Activated B cell treated with CpG ODN at 0.5 μM for 24 hours (primary cell): Measurements from ENCODE around the gene PRPS1. TPM values are rescaled to one million over a fixed set of nuclear protein-coding genes. Genes with fewer than 3 reads are reported as not detected.
A peak's percentile ranks its signal among the peaks of the same experiment; 100 is the strongest.

Experiments used
- ATAC-seq: fragments of 200-7000 bp; cut with Tn5 transposase; one replicate; pipeline ENCODE4 v1.10.0; 2021; ENCODE audit warnings: low read depth, mild to moderate bottlenecking, moderate library complexity
- CTCF ChIA-PET: fragments of 350-600 bp; sonication (Branson Sonifier 250); formaldehyde crosslinking; loops from one replicate; lab custom pipeline; 2021; ENCODE audit warnings: antibody characterized with exemption; lab: Charles Lee
- POLR2A ChIA-PET: fragments of 350-600 bp; sonication (Branson Sonifier 250); formaldehyde crosslinking; loops from one replicate; lab custom pipeline; 2021; ENCODE audit warnings: antibody characterized with exemption; lab: Charles Lee
- DNase-seq: peaks from one replicate; pipeline ENCODE4 v3.0.0; 2022
- H3K27ac Mint-ChIP-seq: one replicate; pipeline ENCODE4 v1.8.0; 2020; ENCODE audit warnings: mixed read lengths
- H3K27me3 Mint-ChIP-seq: one replicate; pipeline ENCODE4 v1.8.0; 2021; ENCODE audit warnings: mixed read lengths
- H3K36me3 Mint-ChIP-seq: one replicate; pipeline ENCODE4 v1.8.0; 2021; ENCODE audit warnings: low read depth, mixed read lengths
- H3K4me1 Mint-ChIP-seq: one replicate; pipeline ENCODE4 v1.8.0; 2021; ENCODE audit warnings: mixed read lengths
- H3K4me3 Mint-ChIP-seq: one replicate; pipeline ENCODE4 v1.8.0; 2020; ENCODE audit warnings: mild to moderate bottlenecking, mixed read lengths
- H3K9me3 Mint-ChIP-seq: one replicate; pipeline ENCODE4 v1.8.0; 2020; ENCODE audit warnings: mixed read lengths
- CTCF ChIP-seq: fragments of 200-600 bp; IDR thresholded peaks from one replicate; pipeline ENCODE4 v1.8.0; 2022; ENCODE audit warnings: antibody characterized with exemption, mild to moderate bottlenecking
- intact Hi-C: fragments of 100-400 bp; cut with micrococcal nuclease; formaldehyde crosslinking; loops from one replicate; pipeline ENCODE4 v1.15.1; 2024
- total RNA-seq: library from RNA; stranded (reverse); gene quantifications from 2 replicates; pipeline ENCODE4 v1.2.3, GENCODE V29; 2022

PRPS1 gene
- total RNA-seq, 1 donor from 2014 or later, result 49.7 TPM

GRCh38 chrX:107674480-107675364, 46.4 kb downstream of the PRPS1 start:
- POLR2A ChIA-PET, result interaction anchor here (0.9 to 9.2 kb wide), 8 partner anchors 11 to 101 kb away, joined by 4 to 440 read pairs (median 9); partner anchors contain the start of genes NCBP2L, PRPS1 and TSC22D3
- Mint-ChIP-seq H3K4me1 (peaks cover 64% of the 10 kb centered on the region), H3K27me3 (no peaks in the 10 kb centered on the region), H3K27ac (peak overlapping the region; percentile 96), H3K9me3 (no peaks in the 10 kb centered on the region), H3K36me3 (no peaks in the 10 kb centered on the region), H3K4me3 (peak overlapping the region; percentile 55)
- ATAC-seq (peak; percentile 8), DNase-seq (no peak)
- CTCF ChIA-PET, result interaction anchor here (1.0 to 5.3 kb wide), 7 partner anchors 16 to 676 kb away, joined by 3 to 128 read pairs (median 12); partner anchors contain the start of genes NCBP2L and TSC22D3
- no peak for TF ChIP-seq CTCF
- intact Hi-C loops, result loop anchor here (1.0 kb wide), 1 partner anchor 37 kb away; no protein-coding TSS in a partner anchor

- TF ChIP-seq CTCF, result no peak
- no peak for ATAC-seq
- CTCF ChIA-PET, result interaction anchor here (1.3 to 3.3 kb wide), 2 partner anchors 36 to 100 kb away, joined by 3 to 66 read pairs; partner anchors contain the start of genes NCBP2L and TSC22D3
- Mint-ChIP-seq H3K36me3 (no peaks in the 10 kb centered on the region), H3K27ac (peak overlapping the region; percentile 96), H3K9me3 (no peaks in the 10 kb centered on the region), H3K27me3 (no peaks in the 10 kb centered on the region), H3K4me1 (peaks cover 68% of the 10 kb centered on the region), H3K4me3 (peak overlapping the region; percentile 25)
- DNase-seq, result no peak
- POLR2A ChIA-PET, result interaction anchor here (1.9 to 9.2 kb wide), 2 partner anchors 10 to 41 kb away, joined by 10 to 440 read pairs; no protein-coding TSS in a partner anchor
- intact Hi-C loops, result no loop called here
These were observed 47.0 kb downstream of the PRPS1 start for GRCh38 chrX:107675365-107675654.

- H3K4me3 Mint-ChIP-seq, result peak overlapping the region; percentile 89
- H3K4me1 Mint-ChIP-seq, result peaks cover 69% of the 10 kb centered on the region
- ATAC-seq (no peak), DNase-seq (peak; percentile 16)
- no peak for TF ChIP-seq CTCF
- intact Hi-C loops, result no loop called here
- no peaks in the 10 kb centered on the region for H3K9me3 Mint-ChIP-seq
- H3K36me3 Mint-ChIP-seq, result no peaks in the 10 kb centered on the region
- no peaks in the 10 kb centered on the region for H3K27me3 Mint-ChIP-seq
- ChIA-PET POLR2A (interaction anchor here (0.6 to 9.2 kb wide), 5 partner anchors 10 to 53 kb away, joined by 3 to 440 read pairs (median 4); no protein-coding TSS in a partner anchor), CTCF (interaction anchor here (1.3 to 2.8 kb wide), 2 partner anchors 35 to 42 kb away, joined by 3 to 25 read pairs; no protein-coding TSS in a partner anchor)
- peak overlapping the region; percentile 96 for H3K27ac Mint-ChIP-seq
These were observed 47.7 kb downstream of the PRPS1 start for GRCh38 chrX:107675823-107676555.

- ATAC-seq, result peak; percentile 6
- intact Hi-C loops, result no loop called here
- TF ChIP-seq CTCF, result no peak
- Mint-ChIP-seq H3K4me3 (peak overlapping the region; percentile 89), H3K27me3 (no peaks in the 10 kb centered on the region), H3K4me1 (peaks cover 69% of the 10 kb centered on the region), H3K27ac (peak overlapping the region; percentile 96), H3K9me3 (no peaks in the 10 kb centered on the region), H3K36me3 (no peaks in the 10 kb centered on the region)
- CTCF ChIA-PET, result interaction anchor here (1.2 to 2.8 kb wide), 3 partner anchors 39 to 100 kb away, joined by 4 to 25 read pairs (median 5); partner anchors contain the start of gene NCBP2L
- POLR2A ChIA-PET, result interaction anchor here (0.6 to 9.2 kb wide), 6 partner anchors 9 to 53 kb away, joined by 3 to 440 read pairs (median 4); no protein-coding TSS in a partner anchor
- peak; percentile 49 for DNase-seq
These were observed 48.5 kb downstream of the PRPS1 start for GRCh38 chrX:107676559-107677378.
